Sigmoid colon (tissue), 4 donors: Measurements from ENCODE around the gene SEMA4C.

Source experiments
- EP300 ChIP-seq, 4 donors: sonication (generic); formaldehyde crosslinking; IDR thresholded peaks; one replicate each; pipeline ENCODE4 v1.6.1; 2017; ENCODE audit warnings: antibody characterized with exemption in 4 of 4
- POLR2A ChIP-seq, 2 donors: fragments of 450-650 bp; IDR thresholded peaks; one replicate each; pipeline ENCODE4 v1.6.1; 2016; ENCODE audit warnings: antibody characterized with exemption in 2 of 2, mild to moderate bottlenecking in 2 of 2, moderate library complexity in 2 of 2
- POLR2AphosphoS5 ChIP-seq, 4 donors: sonication (generic); formaldehyde crosslinking; IDR thresholded peaks; one replicate each; pipeline ENCODE4 v1.6.1; 2017; ENCODE audit warnings: antibody characterized with exemption in 4 of 4
- TF ChIP-seq, protein P1 (sequence below), 4 experiments: fragments of 450-650 bp in 3 of 4; fragments of 200-600 bp in 1 of 4; IDR thresholded peaks; one replicate each; pipeline ENCODE4 v1.5.1; 2016 to 2019; ENCODE audit warnings: antibody characterized with exemption in 4 of 4, mild to moderate bottlenecking in 3 of 4, moderate library complexity in 2 of 4

DNA sequence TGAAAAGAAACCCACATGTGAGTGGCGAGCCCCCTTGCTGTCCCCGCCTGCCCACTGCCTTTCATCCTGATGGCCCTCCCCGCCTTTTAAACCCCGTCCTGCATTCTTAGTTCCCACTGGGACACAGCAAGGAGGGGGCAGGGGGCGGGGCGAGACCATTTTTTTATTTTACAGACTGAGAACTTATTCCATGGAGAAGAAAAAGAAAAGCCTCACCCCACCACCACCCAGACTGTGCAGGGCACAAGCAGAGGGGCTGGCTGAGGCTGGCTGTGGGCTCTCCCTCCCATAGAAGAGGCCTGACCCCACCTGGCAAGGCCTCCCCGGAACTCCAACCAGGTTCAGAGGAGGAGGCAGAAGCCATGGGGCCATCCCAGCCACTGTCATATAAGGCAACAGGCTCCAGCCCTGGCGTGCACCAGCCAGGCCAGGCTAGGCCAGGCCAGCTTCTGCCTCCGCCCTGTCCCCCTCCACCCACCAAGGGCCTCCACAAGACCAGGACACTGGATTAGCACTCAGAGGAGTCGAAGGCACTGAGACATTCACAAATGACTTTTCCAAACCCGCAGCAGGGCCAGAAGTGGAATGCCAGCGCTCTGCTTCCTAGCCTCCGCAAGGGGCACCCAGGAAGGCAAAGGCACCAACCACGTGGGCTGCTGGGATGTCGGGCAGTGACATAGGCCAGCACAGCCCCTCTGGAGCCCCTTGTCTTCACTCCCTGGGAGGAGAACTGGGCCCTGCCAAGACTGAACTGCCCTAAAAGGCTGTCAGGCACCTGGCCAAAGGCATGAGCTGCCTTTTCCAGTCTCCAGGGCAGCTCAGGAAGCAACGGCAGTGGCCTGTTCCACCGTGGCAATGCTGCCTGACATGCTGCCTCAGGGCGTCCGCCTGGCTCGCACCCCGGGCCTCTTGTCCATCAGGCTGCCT is 37.5 kb upstream of the SEMA4C start:
- TF ChIP-seq, protein P1, sequence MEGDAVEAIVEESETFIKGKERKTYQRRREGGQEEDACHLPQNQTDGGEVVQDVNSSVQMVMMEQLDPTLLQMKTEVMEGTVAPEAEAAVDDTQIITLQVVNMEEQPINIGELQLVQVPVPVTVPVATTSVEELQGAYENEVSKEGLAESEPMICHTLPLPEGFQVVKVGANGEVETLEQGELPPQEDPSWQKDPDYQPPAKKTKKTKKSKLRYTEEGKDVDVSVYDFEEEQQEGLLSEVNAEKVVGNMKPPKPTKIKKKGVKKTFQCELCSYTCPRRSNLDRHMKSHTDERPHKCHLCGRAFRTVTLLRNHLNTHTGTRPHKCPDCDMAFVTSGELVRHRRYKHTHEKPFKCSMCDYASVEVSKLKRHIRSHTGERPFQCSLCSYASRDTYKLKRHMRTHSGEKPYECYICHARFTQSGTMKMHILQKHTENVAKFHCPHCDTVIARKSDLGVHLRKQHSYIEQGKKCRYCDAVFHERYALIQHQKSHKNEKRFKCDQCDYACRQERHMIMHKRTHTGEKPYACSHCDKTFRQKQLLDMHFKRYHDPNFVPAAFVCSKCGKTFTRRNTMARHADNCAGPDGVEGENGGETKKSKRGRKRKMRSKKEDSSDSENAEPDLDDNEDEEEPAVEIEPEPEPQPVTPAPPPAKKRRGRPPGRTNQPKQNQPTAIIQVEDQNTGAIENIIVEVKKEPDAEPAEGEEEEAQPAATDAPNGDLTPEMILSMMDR (IDR thresholded peaks at IDR 0.05) = no peak
- TF ChIP-seq POLR2AphosphoS5 (IDR thresholded peaks at IDR 0.05) (peak; percentile 72 to 89 (median 84)), EP300 (IDR thresholded peaks at IDR 0.05) (peak in 2 of 4 donors; percentile 69 to 73), POLR2A (IDR thresholded peaks at IDR 0.05) (peak; percentile 50 to 56)
